Measurements from ENCODE around the gene PXMP2. TPM values are rescaled to one million over a fixed set of nuclear protein-coding genes. Genes with fewer than 3 reads are reported as not detected.

PXMP2 gene
- total RNA-seq, 6 experiments from 2014 or later, result 19.8 to 22.6 (median 21.9) TPM

DNA sequence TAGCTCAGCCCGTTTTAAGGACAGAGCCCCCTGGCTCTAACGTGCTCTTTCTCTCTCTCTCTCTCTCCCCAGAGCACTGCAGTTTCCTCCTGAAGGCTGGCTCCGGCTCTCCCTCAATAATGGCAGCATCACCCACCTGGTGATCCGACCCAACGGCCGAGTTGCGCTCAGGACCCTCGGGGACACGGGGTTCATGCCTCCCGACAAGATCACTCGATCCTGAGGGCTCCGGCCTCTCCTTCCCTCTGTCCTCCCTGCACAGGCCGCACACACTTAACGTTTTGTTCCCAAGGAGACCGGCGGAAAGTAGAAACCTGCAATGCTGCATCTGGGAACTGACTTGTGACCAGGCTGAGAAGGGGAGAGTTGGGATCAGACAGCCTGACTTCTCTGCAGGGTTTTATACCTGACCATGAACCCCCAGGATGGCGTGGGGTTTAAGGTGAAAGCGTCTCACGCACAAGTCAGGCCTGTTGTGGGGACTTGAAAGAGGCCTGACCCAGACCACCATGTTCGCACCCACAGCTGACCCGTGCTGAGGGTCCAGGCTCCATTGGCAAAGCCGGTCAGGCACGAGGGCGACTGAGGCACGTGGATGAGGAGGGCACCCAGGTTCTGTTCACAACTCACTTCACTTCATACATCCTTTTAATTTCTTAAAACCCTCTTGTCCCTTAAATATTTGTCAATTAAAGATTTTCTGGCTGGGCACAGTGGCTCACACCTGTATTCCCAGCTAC lies 33.4 kb downstream of the PXMP2 start:
- Mint-ChIP-seq H3K27me3 (ENCODE audit: insufficient read depth) (peaks cover 15% of the 10 kb centered on the region), H3K4me3 (no peak overlapping the region), H3K27ac (no peak overlapping the region), H3K9me3 (0 out of 2 replicates have a peak, but pooled peaks cover 6% of the 10 kb centered on the region), H3K36me3 (ENCODE audit: low read depth) (peaks cover 47% of the 10 kb centered on the region), H3K4me1 (ENCODE audit: low read depth) (peaks cover 15% of the 10 kb centered on the region)
- TF ChIP-seq, protein P1, sequence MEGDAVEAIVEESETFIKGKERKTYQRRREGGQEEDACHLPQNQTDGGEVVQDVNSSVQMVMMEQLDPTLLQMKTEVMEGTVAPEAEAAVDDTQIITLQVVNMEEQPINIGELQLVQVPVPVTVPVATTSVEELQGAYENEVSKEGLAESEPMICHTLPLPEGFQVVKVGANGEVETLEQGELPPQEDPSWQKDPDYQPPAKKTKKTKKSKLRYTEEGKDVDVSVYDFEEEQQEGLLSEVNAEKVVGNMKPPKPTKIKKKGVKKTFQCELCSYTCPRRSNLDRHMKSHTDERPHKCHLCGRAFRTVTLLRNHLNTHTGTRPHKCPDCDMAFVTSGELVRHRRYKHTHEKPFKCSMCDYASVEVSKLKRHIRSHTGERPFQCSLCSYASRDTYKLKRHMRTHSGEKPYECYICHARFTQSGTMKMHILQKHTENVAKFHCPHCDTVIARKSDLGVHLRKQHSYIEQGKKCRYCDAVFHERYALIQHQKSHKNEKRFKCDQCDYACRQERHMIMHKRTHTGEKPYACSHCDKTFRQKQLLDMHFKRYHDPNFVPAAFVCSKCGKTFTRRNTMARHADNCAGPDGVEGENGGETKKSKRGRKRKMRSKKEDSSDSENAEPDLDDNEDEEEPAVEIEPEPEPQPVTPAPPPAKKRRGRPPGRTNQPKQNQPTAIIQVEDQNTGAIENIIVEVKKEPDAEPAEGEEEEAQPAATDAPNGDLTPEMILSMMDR (IDR thresholded peaks at IDR 0.05), result no peak
- DNase-seq, result no peak

DNA sequence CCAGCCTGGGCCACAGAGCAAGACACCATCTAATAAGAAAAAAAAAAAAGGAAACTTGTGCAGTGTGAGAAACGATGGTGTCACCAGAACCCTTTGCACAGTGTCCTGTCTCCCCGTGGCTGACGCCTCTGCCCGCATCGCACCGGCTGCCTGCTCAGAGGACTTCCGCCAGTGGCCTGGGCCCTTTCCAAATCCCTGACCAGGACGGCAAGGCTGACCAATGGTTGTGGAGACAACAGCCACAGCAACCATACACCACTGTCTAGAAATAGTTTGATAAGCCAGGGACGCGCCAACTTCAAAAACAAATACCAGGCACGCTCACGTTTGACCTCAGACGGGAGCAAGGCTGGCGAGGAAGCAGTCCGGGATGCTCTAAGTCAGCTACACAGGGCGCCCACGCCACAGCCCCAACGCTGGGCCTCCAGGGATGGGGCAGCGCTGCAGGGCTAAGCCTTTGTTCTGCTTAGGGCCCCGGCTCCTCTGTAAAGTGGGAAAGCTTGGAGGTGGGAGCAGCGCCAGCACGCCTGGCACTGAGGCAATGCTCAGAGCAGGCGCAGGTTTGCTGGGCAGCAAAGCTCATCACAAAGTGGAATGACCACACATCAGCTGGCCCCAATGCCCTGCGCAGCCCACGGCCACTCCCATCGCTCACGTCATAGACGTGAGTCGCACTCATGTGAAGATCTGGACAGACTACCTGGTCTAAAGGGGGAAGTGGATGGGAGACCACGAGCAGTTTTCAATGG lies 35.8 kb downstream of the PXMP2 start:
- Mint-ChIP-seq H3K27ac (peak overlapping the region; percentile 90), H3K36me3 (ENCODE audit: low read depth) (peaks cover 61% of the 10 kb centered on the region), H3K27me3 (ENCODE audit: insufficient read depth) (peaks cover 8% of the 10 kb centered on the region), H3K9me3 (0 out of 2 replicates have a peak, but pooled peaks cover 6% of the 10 kb centered on the region), H3K4me1 (ENCODE audit: low read depth) (peaks cover 15% of the 10 kb centered on the region), H3K4me3 (peak overlapping the region; percentile 47; the same call in 1 of the 2 replicates)
- DNase-seq, result peak; percentile 21
- TF ChIP-seq, protein P1 (IDR thresholded peaks at IDR 0.05), result no peak

DNA sequence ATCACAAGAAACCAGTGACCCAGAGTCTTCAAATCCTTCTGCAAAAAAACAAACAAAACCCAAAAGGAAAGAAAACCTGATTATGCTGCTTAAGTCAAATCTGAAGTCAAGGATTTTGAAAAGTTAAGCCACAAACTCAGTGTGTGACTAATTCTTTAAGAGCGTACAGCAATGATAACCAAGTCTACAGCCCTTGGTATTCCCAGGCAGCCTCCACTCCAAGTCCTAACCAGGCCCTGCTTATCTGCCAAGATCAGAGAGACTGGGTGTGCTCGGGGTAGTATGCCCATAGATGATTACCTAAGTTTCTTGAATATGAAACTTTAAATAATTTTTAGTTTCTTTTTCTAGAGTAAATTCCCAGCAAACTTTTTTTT lies 36.4 kb downstream of the PXMP2 start:
- Mint-ChIP-seq H3K27ac (peak overlapping the region; percentile 90), H3K27me3 (ENCODE audit: insufficient read depth) (peaks cover 8% of the 10 kb centered on the region), H3K4me3 (peak overlapping the region; percentile 47; the same call in 1 of the 2 replicates), H3K4me1 (ENCODE audit: low read depth) (peaks cover 15% of the 10 kb centered on the region), H3K36me3 (ENCODE audit: low read depth) (peaks cover 67% of the 10 kb centered on the region), H3K9me3 (0 out of 2 replicates have a peak, but pooled peaks cover 6% of the 10 kb centered on the region)
- TF ChIP-seq, protein P1 (IDR thresholded peaks at IDR 0.05), result no peak
- DNase-seq, result peak; percentile 76

DNA sequence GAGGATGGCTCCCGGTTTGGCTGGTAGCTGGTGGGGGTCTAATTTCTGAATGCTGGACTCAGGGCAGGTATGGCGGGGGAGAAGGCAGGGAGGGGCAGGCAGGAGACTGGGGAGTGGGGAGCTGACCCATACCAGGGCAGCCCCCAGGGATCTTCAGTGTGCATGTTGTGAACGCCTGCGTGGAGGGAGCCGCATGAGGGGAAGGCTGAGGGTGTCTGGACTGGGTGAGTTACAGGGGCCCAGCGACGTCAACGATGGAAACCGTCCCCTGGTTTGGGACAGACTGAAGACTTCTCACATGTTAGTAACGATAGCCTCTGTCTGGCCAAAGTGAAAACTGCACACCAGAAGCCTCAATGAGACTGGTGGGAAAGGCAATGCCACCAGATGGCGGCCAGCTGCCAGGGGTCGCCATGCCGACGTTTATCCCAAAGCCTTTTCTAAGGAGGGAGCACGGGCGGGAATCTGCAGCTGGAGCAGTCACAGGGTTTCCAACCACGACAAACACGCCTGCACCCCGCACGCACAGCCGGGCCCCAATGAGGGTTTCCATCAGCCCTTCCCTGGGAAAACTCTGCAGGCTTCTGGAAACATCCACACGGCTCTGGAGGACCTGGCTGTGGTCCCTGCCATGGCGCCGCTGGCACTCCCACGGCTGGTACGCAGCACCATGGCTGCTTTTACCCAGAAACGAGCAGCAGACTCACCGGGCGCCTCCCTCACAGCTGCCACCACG lies 37.3 kb downstream of the PXMP2 start:
- peaks cover 5% of the 10 kb centered on the region for H3K27me3 Mint-ChIP-seq (ENCODE audit: insufficient read depth)
- peaks cover 64% of the 10 kb centered on the region for H3K36me3 Mint-ChIP-seq (ENCODE audit: low read depth)
- H3K4me3 Mint-ChIP-seq, result peak overlapping the region; percentile 45; the same call in 1 of the 2 replicates
- TF ChIP-seq, protein P1 (IDR thresholded peaks at IDR 0.05), result no peak
- DNase-seq, result no peak
- H3K9me3 Mint-ChIP-seq, result no peaks in the 10 kb centered on the region
- H3K4me1 Mint-ChIP-seq (ENCODE audit: low read depth), result peaks cover 17% of the 10 kb centered on the region
- peak overlapping the region; percentile 90 for H3K27ac Mint-ChIP-seq

DNA sequence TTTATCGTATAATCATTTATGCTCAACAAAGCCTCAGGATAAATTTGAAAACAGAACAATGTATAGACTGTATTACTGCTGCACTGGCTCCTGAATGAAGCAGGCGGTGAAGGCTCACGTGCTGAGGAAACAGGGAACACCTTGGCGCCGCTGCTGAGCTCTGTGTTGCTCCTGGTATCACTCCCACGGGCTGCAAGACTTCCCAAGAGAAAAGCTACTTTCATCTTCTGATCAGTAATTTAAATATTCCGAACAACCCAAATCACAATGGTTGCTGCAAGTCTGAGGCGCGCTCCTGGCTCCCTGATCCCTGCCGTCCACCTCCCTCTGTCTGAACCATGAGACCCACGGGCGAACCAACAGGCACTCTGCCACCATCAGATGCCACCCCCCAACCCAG lies 39.0 kb downstream of the PXMP2 start:
- Mint-ChIP-seq H3K27ac (peak overlapping the region; percentile 67; the same call in 1 of the 2 replicates), H3K9me3 (no peaks in the 10 kb centered on the region), H3K4me1 (ENCODE audit: low read depth) (peaks cover 21% of the 10 kb centered on the region), H3K36me3 (ENCODE audit: low read depth) (peaks cover 61% of the 10 kb centered on the region), H3K4me3 (no peak overlapping the region), H3K27me3 (ENCODE audit: insufficient read depth) (peaks cover 5% of the 10 kb centered on the region)
- TF ChIP-seq, protein P1 (IDR thresholded peaks at IDR 0.05), result no peak
- DNase-seq, result no peak

All from HFFc6 (cell line).